RWPE2 (cell line): ENCODE data around the gene RNF223.

ENCODE experiments used
- ATAC-seq: fragments of 200-7000 bp; cut with Tn5 transposase; 3 replicates; pipeline ENCODE4 v1.9.1; 2021; ENCODE audit warnings: low read depth
- DNase-seq: peaks from one replicate; pipeline ENCODE4 v3.0.0-alpha.2; 2020; ENCODE audit warnings: low spot score
- H3K27ac ChIP-seq: fragments of 450-650 bp; 2 replicates; pipeline ENCODE4 v1.5.1; 2017; ENCODE audit warnings: mild to moderate bottlenecking; ENCODE audit not compliant: poor library complexity, severe bottlenecking
- H3K27me3 ChIP-seq: fragments of 250-450 bp; sonication (Bioruptor Pico); 2 replicates; pipeline ENCODE4 v1.5.1; 2021; ENCODE audit warnings: mild to moderate bottlenecking, moderate library complexity; ENCODE audit not compliant: insufficient read depth, poor library complexity, severe bottlenecking
- H3K36me3 ChIP-seq: fragments of 250-450 bp; sonication (Bioruptor Pico); 2 replicates; pipeline ENCODE4 v1.5.1; 2020; ENCODE audit warnings: low read depth, mild to moderate bottlenecking, moderate library complexity
- H3K4me1 ChIP-seq: fragments of 250-450 bp; sonication (Bioruptor Pico); 2 replicates; pipeline ENCODE4 v1.5.1; 2021; ENCODE audit warnings: mild to moderate bottlenecking, moderate library complexity; ENCODE audit not compliant: insufficient read depth, poor library complexity, severe bottlenecking
- H3K4me3 ChIP-seq: fragments of 250-450 bp; sonication (Bioruptor Pico); 2 replicates; pipeline ENCODE4 v1.5.1; 2021; ENCODE audit warnings: mild to moderate bottlenecking, moderate library complexity; ENCODE audit not compliant: severe bottlenecking
- H3K9me3 ChIP-seq: fragments of 250-450 bp; sonication (Bioruptor Pico); 2 replicates; pipeline ENCODE4 v1.5.1; 2021; ENCODE audit warnings: mild to moderate bottlenecking, moderate library complexity; ENCODE audit not compliant: severe bottlenecking
- TF ChIP-seq, protein P1 (sequence below): fragments of 450-650 bp; IDR thresholded peaks from one replicate; pipeline ENCODE4 v1.5.1; 2017; ENCODE audit warnings: mild to moderate bottlenecking, moderate library complexity; ENCODE audit not compliant: poor library complexity, severe bottlenecking

Gene RNF223

DNA sequence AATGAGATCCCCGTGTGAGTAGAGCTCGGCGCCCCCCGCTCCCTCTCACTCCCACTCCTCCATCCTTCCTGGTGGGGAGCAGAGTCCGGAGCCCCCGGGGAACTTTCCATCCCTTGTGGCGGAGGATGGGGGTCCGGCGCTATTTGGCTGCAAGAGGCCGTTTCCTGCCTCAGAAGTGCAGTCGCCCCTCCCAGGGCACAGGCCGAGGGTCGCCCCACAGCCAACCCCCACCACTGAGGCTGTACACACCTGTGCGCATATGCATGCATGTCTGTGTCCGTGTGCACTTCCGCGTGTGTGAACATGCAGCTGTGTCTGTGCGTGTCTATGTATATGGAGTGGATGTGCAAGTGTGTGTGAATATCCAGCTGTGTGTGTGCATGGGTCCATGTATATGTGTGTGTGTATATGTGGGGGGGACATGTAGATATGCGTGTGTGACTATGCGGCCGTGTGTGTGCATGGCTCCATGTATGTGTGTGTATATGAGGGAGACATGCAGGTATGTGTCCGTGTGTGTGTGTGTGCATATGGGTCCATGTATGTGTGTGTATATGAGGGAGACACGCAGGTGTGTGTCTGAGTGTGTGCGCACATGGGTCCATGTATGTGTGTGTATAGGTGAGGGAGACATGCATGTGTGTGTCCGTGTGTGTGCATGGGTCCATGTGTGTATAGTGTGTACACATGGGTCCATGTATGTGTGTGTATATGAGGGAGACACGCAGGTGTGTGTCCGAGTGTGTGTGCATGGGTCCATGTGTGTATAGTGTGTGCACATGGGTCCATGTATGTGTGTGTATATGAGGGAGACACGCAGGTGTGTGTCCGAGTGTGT is 21.9 kb downstream of the RNF223 start:
- Histone ChIP-seq H3K4me3 (no peak overlapping the region), H3K4me1 (no peaks in the 10 kb centered on the region), H3K27ac (no peak overlapping the region), H3K9me3 (no peaks in the 10 kb centered on the region), H3K27me3 (no peaks in the 10 kb centered on the region), H3K36me3 (peaks cover 63% of the 10 kb centered on the region)
- DNase-seq (no peak), ATAC-seq (no peak)
- TF ChIP-seq, protein P1, sequence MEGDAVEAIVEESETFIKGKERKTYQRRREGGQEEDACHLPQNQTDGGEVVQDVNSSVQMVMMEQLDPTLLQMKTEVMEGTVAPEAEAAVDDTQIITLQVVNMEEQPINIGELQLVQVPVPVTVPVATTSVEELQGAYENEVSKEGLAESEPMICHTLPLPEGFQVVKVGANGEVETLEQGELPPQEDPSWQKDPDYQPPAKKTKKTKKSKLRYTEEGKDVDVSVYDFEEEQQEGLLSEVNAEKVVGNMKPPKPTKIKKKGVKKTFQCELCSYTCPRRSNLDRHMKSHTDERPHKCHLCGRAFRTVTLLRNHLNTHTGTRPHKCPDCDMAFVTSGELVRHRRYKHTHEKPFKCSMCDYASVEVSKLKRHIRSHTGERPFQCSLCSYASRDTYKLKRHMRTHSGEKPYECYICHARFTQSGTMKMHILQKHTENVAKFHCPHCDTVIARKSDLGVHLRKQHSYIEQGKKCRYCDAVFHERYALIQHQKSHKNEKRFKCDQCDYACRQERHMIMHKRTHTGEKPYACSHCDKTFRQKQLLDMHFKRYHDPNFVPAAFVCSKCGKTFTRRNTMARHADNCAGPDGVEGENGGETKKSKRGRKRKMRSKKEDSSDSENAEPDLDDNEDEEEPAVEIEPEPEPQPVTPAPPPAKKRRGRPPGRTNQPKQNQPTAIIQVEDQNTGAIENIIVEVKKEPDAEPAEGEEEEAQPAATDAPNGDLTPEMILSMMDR, result no peak

DNA sequence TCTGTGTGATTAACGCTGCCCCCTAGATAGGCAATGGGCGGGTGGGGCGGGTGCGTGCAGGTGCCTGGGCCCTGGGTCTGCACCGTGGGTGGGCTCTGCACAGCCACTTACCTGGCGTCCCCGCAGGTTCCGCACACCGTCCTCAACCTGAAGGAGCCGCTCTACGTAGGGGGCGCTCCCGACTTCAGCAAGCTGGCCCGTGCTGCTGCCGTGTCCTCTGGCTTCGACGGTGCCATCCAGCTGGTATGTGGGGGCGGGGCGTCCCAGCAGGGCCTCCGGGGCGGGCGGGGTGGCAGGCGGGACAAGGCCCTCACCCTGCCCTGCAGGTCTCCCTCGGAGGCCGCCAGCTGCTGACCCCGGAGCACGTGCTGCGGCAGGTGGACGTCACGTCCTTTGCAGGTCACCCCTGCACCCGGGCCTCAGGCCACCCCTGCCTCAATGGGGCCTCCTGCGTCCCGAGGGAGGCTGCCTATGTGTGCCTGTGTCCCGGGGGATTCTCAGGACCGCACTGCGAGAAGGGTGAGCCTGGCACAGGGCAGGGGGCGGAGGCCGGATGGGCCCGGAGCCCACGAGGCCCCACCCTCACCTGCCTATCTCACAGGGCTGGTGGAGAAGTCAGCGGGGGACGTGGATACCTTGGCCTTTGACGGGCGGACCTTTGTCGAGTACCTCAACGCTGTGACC is 22.8 kb downstream of the RNF223 start:
- TF ChIP-seq, protein P1, result no peak
- no peak for ATAC-seq
- H3K36me3 ChIP-seq, result peaks cover 72% of the 10 kb centered on the region
- H3K4me3 ChIP-seq, result no peak overlapping the region
- no peak overlapping the region for H3K27ac ChIP-seq
- no peak for DNase-seq
- H3K27me3 ChIP-seq, result no peaks in the 10 kb centered on the region
- H3K9me3 ChIP-seq, result no peaks in the 10 kb centered on the region
- no peaks in the 10 kb centered on the region for H3K4me1 ChIP-seq

DNA sequence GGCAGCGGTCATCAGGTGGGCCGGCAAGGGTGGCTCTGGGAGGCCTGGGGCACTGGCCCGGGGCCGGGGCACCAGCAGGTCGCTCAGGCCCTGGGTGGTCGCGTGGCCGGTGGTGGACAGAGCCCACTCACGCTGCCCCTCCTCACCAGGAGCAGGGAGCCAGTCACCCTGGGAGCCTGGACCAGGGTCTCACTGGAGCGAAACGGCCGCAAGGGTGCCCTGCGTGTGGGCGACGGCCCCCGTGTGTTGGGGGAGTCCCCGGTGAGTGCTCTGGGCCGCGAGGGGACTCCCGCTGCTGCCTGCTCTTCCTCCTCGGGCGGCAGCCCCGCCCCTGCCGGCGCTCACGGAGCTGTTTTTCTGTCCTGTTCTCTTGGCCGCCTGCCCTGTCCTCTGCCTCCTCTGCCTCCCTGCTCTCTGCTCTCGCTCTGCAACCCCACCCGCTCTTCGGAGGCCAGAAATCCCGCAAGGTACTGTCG is 23.5 kb downstream of the RNF223 start:
- Histone ChIP-seq H3K9me3 (no peaks in the 10 kb centered on the region), H3K36me3 (peaks cover 79% of the 10 kb centered on the region), H3K27ac (no peak overlapping the region), H3K4me1 (no peaks in the 10 kb centered on the region), H3K27me3 (no peaks in the 10 kb centered on the region), H3K4me3 (no peak overlapping the region)
- DNase-seq (no peak), ATAC-seq (no peak)
- TF ChIP-seq, protein P1, result no peak

DNA sequence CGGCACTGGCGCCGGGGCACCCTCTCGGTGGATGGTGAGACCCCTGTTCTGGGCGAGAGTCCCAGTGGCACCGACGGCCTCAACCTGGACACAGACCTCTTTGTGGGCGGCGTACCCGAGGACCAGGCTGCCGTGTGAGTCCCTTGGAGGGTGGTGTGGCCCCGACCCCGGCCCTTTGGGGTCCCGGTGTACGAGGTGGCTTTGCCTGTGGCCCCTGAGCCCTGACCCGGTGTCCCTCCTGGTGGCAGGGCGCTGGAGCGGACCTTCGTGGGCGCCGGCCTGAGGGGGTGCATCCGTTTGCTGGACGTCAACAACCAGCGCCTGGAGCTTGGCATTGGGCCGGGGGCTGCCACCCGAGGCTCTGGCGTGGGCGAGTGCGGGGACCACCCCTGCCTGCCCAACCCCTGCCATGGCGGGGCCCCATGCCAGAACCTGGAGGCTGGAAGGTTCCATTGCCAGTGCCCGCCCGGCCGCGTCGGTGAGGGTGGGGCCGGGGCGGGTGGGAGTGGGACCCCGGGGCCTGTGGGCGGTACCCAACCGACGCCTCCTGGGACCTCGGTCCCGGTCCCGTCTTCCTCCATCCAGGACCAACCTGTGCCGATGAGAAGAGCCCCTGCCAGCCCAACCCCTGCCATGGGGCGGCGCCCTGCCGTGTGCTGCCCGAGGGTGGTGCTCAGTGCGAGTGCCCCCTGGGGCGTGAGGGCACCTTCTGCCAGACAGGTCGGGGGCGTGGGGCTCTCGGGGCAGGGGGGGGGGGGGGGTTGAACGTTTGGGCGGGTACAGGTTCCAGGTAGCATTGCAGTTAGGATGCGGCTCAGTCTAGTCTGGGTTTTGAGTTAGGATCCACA is 24.6 kb downstream of the RNF223 start:
- no peak for DNase-seq
- Histone ChIP-seq H3K27me3 (no peaks in the 10 kb centered on the region), H3K27ac (no peak overlapping the region), H3K36me3 (peaks cover 83% of the 10 kb centered on the region), H3K9me3 (no peaks in the 10 kb centered on the region), H3K4me3 (no peak overlapping the region), H3K4me1 (no peaks in the 10 kb centered on the region)
- no peak for ATAC-seq
- TF ChIP-seq, protein P1, result no peak
